Measurements from ENCODE around the gene UBL4B.

The UBL4B gene

GRCh38 chr1:110158261-110158660 is 46.0 kb downstream of the UBL4B start:
- no peak for DNase-seq

GRCh38 chr1:110159168-110159567 is 46.9 kb downstream of the UBL4B start:
- no peak for DNase-seq

DNA sequence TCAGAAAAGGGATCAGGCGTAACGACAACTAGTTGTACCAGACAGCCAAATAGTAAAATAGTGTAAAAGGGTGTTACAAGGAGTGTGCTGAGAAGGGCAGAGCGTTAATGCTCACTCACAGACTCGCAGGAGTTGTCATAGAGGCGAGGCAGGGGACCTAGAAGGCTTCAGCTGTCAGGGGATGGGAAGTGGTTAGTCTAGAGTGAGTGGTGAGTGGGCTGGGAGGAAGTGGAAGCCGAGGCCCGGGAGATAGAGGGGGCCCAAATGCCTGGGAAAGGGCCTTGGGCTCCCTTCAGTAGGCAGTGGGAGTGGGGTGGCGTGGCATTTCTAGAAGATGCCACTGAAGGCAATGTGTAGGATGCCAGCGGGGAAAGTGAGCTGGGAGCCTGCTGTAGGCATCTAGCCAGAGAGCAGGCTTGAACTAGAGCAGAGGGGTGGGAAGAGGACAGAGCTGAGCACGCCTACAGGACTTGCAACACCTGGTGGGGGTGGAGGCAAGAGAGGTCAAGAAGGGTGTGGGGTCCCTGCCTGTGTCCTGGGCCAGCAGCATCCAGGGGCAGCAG is 48.4 kb downstream of the UBL4B start:
- DNase-seq: no peak

GRCh38 chr1:110161165-110161564 is 48.9 kb downstream of the UBL4B start:
- DNase-seq: no peak

- DNase-seq: no peak
Observed at GRCh38 chr1:110161849-110162248, 49.6 kb downstream of the UBL4B start.
